GM12873 (cell line): ENCODE results near the gene STAM.

Experiments
- TF ChIP-seq, protein P1 (sequence below): IDR thresholded peaks from 2 replicates; pipeline ENCODE4 v1.5.1; 2012; ENCODE audit warnings: low read depth, mild to moderate bottlenecking, moderate library complexity, low read length, control low read depth; ENCODE audit not compliant: insufficient read depth; ENCODE audit errors: missing control alignments

STAM gene

DNA sequence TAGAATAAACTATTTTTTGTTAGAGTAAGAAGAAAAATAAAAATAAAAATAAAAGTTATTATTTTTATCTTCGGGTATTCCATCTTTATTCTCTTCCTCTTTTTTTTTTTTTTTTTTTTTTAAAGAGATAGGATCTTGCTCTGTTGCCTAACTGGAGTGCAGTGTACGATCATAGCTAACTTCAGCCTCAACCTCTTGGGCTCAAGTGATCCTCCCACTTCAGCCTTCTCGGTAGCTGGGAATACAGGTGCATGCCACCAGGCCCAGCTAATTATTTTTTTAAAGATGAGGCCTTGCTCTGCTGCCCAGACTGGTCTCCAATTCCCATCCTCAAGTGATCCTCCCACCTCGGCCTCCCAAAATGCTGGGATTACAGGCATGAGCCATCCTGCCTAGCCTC lies 15.4 kb downstream of the STAM start:
- TF ChIP-seq, protein P1, sequence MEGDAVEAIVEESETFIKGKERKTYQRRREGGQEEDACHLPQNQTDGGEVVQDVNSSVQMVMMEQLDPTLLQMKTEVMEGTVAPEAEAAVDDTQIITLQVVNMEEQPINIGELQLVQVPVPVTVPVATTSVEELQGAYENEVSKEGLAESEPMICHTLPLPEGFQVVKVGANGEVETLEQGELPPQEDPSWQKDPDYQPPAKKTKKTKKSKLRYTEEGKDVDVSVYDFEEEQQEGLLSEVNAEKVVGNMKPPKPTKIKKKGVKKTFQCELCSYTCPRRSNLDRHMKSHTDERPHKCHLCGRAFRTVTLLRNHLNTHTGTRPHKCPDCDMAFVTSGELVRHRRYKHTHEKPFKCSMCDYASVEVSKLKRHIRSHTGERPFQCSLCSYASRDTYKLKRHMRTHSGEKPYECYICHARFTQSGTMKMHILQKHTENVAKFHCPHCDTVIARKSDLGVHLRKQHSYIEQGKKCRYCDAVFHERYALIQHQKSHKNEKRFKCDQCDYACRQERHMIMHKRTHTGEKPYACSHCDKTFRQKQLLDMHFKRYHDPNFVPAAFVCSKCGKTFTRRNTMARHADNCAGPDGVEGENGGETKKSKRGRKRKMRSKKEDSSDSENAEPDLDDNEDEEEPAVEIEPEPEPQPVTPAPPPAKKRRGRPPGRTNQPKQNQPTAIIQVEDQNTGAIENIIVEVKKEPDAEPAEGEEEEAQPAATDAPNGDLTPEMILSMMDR = no peak

DNA sequence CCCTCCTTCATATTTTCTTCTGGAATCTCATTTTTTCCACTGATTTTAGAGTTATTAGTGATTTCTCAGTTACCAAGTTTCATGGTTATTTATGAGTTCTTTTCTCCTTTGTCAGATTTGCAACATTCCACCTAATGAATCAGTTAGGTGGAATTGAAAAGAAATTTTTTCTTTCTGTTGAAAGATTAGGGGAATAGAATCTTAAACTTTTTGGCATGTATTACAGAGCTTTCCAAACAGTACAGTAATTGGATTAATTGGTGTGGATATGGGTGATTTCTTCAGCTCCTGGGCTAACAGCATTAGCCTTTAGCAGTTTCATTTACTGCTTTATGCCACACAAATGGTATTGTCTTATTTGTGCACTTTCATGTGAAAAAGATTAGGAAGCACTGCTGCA lies 17.0 kb downstream of the STAM start:
- TF ChIP-seq, protein P1 = no peak

DNA sequence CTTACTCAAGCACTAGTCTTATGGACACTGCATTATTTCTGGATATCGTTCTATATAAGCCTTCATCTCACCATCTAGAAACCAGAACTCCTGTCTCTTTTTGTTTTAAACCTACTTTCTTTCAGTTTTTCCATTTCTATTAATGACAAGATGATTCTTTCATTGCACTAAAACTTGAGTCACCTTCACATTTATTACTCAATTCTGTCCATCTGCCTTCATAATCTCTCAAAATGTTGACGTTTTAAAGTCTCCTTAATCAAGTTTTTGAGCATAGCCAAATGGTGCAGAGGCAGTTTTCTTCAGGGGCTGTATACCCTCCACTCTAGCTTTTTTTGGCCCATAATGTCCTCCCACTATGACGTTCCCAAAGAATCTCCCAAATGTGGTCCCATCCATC lies 17.6 kb downstream of the STAM start:
- TF ChIP-seq, protein P1 = no peak

DNA sequence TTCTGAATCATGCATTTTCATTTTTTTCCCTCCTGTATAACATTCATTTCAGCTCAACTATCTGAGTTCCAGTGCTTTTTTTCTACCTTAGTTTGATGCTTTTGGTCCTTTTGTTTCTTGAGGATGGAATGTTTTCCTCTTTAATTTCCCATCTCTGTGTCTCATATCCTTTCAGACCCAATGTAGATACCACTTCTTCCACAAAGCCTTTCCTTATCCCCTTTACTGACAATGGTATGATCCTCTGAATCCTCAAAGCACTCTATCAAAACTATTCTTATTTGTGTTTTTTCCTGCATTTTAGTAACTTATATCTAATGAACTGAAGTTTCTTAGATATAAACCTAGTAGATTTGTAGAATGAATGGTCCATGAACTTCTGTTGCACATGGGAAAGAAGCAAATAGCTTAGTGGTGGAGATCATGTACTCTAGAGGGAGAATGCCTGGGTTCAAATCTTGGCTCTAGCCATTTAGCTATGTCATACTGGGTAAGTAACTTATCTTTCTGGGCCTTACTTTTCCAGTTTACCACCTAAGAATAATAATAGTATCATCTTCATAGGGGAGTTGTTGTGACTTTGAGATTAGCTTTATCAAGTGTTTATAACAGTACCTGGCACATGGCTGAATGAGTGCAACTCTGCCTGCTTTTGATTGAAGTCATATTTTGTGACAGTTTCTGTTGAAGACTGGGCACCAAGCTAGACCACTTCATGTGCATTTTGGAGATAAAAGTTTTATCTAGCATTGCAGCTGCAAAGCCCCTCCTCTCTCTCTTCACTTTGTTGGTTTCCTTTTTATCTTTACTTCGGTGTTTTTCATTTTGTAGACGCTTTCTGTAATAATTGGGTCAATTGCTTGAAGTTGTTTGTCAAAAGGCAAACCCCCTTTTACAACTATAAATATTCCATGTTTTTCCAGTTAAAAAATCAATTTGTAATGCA lies 18.5 kb downstream of the STAM start:
- TF ChIP-seq, protein P1 = no peak

DNA sequence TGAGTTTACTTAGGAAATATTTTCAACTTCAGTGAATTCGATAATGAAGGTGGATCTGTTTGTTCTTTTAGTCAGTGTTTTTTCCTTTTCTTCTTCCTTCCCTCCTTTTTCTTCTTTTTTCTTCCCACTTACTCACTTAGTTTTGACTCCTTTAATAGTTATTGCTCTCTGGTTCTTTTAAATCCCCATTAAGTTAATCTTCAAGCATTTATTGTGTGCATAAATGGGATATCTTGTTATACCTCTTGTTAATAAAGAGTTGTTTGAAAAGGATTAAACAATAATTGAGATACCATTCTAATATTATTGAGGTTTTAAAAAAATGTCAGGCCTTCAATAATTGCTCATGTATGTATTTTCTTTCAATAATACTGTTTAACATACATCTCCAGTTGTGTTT lies 19.5 kb downstream of the STAM start:
- TF ChIP-seq, protein P1 = no peak

DNA sequence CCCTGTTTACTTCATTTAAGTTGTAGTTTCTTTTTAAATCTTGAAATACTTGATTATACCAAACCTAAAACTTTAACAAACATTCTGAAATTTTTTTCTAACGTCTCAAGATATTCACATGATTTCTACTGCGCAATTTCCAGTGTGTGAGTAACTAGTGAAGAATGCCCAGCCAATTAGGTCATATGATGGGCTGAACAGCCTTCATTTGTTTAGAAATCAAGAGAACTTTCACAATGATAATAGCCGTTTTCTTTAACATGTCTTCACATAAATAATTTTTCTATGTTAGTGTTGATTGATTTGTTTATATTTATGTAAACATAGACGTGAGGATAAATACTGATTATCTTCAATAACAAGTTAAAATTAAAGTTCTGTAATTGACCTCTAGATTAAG lies 21.8 kb downstream of the STAM start:
- TF ChIP-seq, protein P1 = no peak

DNA sequence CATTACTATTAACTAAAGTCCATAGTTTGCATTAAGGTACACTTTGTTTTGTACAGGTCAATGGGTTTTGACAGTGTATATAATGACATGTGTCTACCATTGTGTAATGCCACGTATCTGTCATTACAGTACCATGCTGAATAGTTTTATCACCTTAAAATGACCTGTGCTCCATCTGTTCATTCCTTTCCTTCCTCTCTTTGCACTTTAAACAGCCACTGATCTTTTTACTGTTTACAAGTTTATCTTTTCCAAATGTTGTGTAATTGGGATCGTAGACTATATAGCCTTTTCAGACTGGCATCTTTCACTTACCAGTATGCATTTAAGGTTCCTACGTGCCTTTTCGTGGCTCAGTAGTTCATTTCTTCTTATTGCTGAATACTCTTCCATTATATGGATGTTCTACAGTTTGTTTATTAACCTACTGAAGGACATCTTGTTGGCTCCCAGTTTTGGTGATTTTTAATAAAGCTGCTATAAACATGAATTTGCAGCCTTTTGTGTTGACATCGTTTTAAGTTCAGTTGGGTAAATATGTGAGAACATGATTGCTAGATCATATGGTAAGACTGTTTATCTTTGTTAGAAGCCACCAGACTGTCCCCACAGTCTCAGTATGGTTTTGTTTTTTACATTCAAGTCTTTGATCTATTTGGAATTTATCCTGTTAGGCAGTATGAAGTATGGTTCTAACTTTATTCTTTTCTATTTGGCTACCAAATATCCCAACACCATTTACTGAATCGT lies 24.7 kb downstream of the STAM start:
- TF ChIP-seq, protein P1 = no peak
